K562 (cell line): ENCODE data around the gene ATMIN. TPM values are rescaled to one million over a fixed set of nuclear protein-coding genes. Genes with fewer than 3 reads are reported as not detected.

ENCODE experiments used
- AFF4 ChIP-seq: sonication (generic); formaldehyde crosslinking; IDR thresholded peaks from 2 replicates; pipeline ENCODE4 v1.8.0; 2023; ENCODE audit warnings: mild to moderate bottlenecking, missing genetic modification reagents
- ARID1B ChIP-seq: fragments of 450-650 bp; IDR thresholded peaks from 2 replicates; pipeline ENCODE4 v1.6.1; 2016; ENCODE audit warnings: antibody characterized with exemption, mild to moderate bottlenecking, inconsistent platforms
- CREB1 ChIP-seq, 2 experiments: sonication (generic) in 1 of 2; formaldehyde crosslinking in 1 of 2; IDR thresholded peaks; 2 replicates each; pipeline versions ENCODE4 v1.6.1 to v1.8.0; 2012 to 2022; ENCODE audit warnings: inconsistent platforms in 1 of 2, mild to moderate bottlenecking in 1 of 2, missing genetic modification reagents in 1 of 2, moderate library complexity in 1 of 2
- CREM ChIP-seq: IDR thresholded peaks from 2 replicates; pipeline ENCODE4 v1.6.1; 2014; ENCODE audit warnings: antibody characterized with exemption, low read depth
- E4F1 ChIP-seq: fragments of 250-450 bp; sonication (Bioruptor Pico); IDR thresholded peaks from 2 replicates; pipeline ENCODE4 v1.5.0; 2021; ENCODE audit warnings: mild to moderate bottlenecking, borderline replicate concordance
- ERF ChIP-seq: fragments of 450-650 bp; formaldehyde crosslinking; IDR thresholded peaks from 2 replicates; pipeline ENCODE4 v1.4.0; 2020; ENCODE audit warnings: mild to moderate bottlenecking, mixed read lengths
- FIP1L1 ChIP-seq: fragments of 200-400 bp; formaldehyde crosslinking; IDR thresholded peaks from 2 replicates; pipeline ENCODE4 v1.6.1; 2018; ENCODE audit warnings: mild to moderate bottlenecking, low read depth, low read length; ENCODE audit not compliant: poor library complexity, severe bottlenecking
- FOS ChIP-seq: IDR thresholded peaks from 3 replicates; pipeline ENCODE4 v1.6.1; 2011; ENCODE audit not compliant: insufficient read length; ENCODE audit errors: extremely low read depth
- FOXK1 ChIP-seq: sonication (generic); formaldehyde crosslinking; IDR thresholded peaks from 2 replicates; pipeline ENCODE4 v1.8.0; 2022; ENCODE audit warnings: missing genetic modification reagents, mild to moderate bottlenecking, borderline replicate concordance
- HBP1 ChIP-seq: fragments of 450-650 bp; formaldehyde crosslinking; IDR thresholded peaks from 2 replicates; pipeline ENCODE4 v1.4.0; 2022; ENCODE audit warnings: missing genetic modification characterization
- KAT7 ChIP-seq: sonication (generic); formaldehyde crosslinking; IDR thresholded peaks from 2 replicates; pipeline ENCODE4 v1.8.0; 2022; ENCODE audit warnings: missing genetic modification reagents, mild to moderate bottlenecking, borderline replicate concordance
- LCOR ChIP-seq: sonication (generic); formaldehyde crosslinking; IDR thresholded peaks from 2 replicates; pipeline ENCODE4 v1.8.0; 2022; ENCODE audit warnings: mild to moderate bottlenecking, missing genetic modification reagents
- MBD2 ChIP-seq: sonication (generic); IDR thresholded peaks from 2 replicates; pipeline ENCODE4 v1.6.1; 2016; ENCODE audit warnings: low read depth, borderline replicate concordance
- POLR2A ChIP-seq: fragments of 450-650 bp; conservative IDR thresholded peaks from 2 replicates; pipeline ENCODE4 v1.6.1; 2016
- SIN3B ChIP-seq: fragments of 450-650 bp; IDR thresholded peaks from 2 replicates; pipeline ENCODE4 v1.6.1; 2017; ENCODE audit warnings: low read depth, mild to moderate bottlenecking, moderate library complexity
- SMARCA4 ChIP-seq: fragments of 450-650 bp; IDR thresholded peaks from 2 replicates; pipeline ENCODE4 v1.6.1; 2016
- TAF9B ChIP-seq: fragments of 450-650 bp; IDR thresholded peaks from 2 replicates; pipeline ENCODE4 v1.6.1; 2018; ENCODE audit warnings: mild to moderate bottlenecking; ENCODE audit not compliant: partially characterized antibody
- TRIM28 ChIP-seq: fragments of 450-650 bp; IDR thresholded peaks from 2 replicates; pipeline ENCODE4 v1.6.1; 2017
- ZBTB26 ChIP-seq: fragments of 450-650 bp; formaldehyde crosslinking; IDR thresholded peaks from 2 replicates; pipeline ENCODE4 v1.4.0; 2022; ENCODE audit warnings: missing genetic modification characterization
- ZBTB7A ChIP-seq: IDR thresholded peaks from 2 replicates; pipeline ENCODE4 v1.6.1; 2011; ENCODE audit warnings: low read depth, mild to moderate bottlenecking, low read length, moderate library complexity, borderline replicate concordance; ENCODE audit not compliant: control insufficient read depth
- ZSCAN29 ChIP-seq: fragments of 450-650 bp; IDR thresholded peaks from 2 replicates; pipeline ENCODE4 v1.6.1; 2017
- polyA plus RNA-seq, 8 experiments: library from polyadenylated mRNA; depleted of rRNA in 4 of 8; stranded (reverse) in 5 of 8; unstranded in 3 of 8; fragments of >200 nt; fragmentation: Nextera tagmentation in 2 of 8; fragmentation: Illumina TruSeq in 1 of 8; extraction: Ambion mirVana in 2 of 8; extraction: Trizol in 1 of 8; gene quantifications; 2 replicates each; pipeline versions ENCODE4 v1.2.1 to v1.2.3, GENCODE V29; 2011 to 2014; ENCODE audit warnings: inconsistent platforms in 1 of 8, missing spikeins in 1 of 8
- total RNA-seq, 7 experiments: library from RNA; depleted of rRNA in 6 of 7; stranded (reverse); fragments of >200 nt in 6 of 7; fragmentation: Illumina TruSeq in 2 of 7; extraction: Trizol in 2 of 7; gene quantifications; 2 replicates each; pipeline versions ENCODE4 v1.2.1 to v1.2.3, GENCODE V29; 2011 to 2021; ENCODE audit warnings: low replicate concordance in 1 of 7

ATMIN gene
- total and polyA plus RNA-seq, 9 of the 15 experiments (the other 6 are each of a cell fraction or from before 2014, with no cell fraction given), result 6.7 to 40.9 (median 23.4) TPM

GRCh38 chr16:81035398-81035974 lies at the start of gene ATMIN (continued):
- no peak for TF ChIP-seq CREB1 (IDR thresholded peaks at IDR 0.05)
- TF ChIP-seq CREB1 (CRISPR knock-in tag; IDR thresholded peaks at IDR 0.05), result peak; percentile 46; the same call in 1 of the 2 replicates
- TF ChIP-seq ZBTB7A, result no peak; the same call in 1 of the 2 replicates
- no peak for TF ChIP-seq E4F1 (CRISPR knock-in tag)
- TF ChIP-seq CREM, result peak; percentile 74
- TF ChIP-seq POLR2A, result no peak
- TF ChIP-seq SMARCA4, result no peak
- no peak for TF ChIP-seq FOXK1 (CRISPR knock-in tag)
- TF ChIP-seq ZBTB26 (CRISPR knock-in tag), result no peak
- TF ChIP-seq KAT7, result no peak
- no peak for TF ChIP-seq TAF9B
- no peak; the same call in 1 of the 2 replicates for TF ChIP-seq TRIM28
- TF ChIP-seq ZSCAN29, result 0 out of 2 replicates have a peak, but pooled peaks have one; percentile 16
- no peak for TF ChIP-seq HBP1
- no peak for TF ChIP-seq MBD2
- no peak for TF ChIP-seq ERF (CRISPR knock-in tag)
- no peak for TF ChIP-seq ARID1B
- peak; percentile 48; the same call in 1 of the 2 replicates for TF ChIP-seq SIN3B
- TF ChIP-seq FOS, result no peak
- 0 out of 2 replicates have a peak, but pooled peaks have one; percentile 35 for TF ChIP-seq LCOR (CRISPR knock-in tag)
- no peak for TF ChIP-seq AFF4
- TF ChIP-seq FIP1L1, result no peak
